ENCODE results near the gene KCNJ15. TPM values are rescaled to one million over a fixed set of nuclear protein-coding genes. Genes with fewer than 3 reads are reported as not detected.

The KCNJ15 gene
- polyA plus RNA-seq (2013, experiment 1 of 2) = 0.07 TPM
- not detected for polyA plus RNA-seq (2013, experiment 2 of 2)

- Histone ChIP-seq H2BK120ac (ENCODE audit: low read depth, low read length) (no peak within 1 kb of the TSS), H4K8ac (ENCODE audit: low read depth, low read length) (no peak within 1 kb of the TSS), H3K4me3 (ENCODE audit: low read length in 2 of 2) (no peak within 1 kb of the TSS), H2BK5ac (ENCODE audit: low read length) (no peak within 1 kb of the TSS), H3K79me1 (ENCODE audit: low read depth, low read length) (no peaks in the 10 kb centered on the region), H3K9me3 (replicated peaks in 1 of 2; ENCODE audit: control insufficient read depth in 2 of 2, insufficient read depth in 1 of 2, low read depth in 1 of 2, low read length in 2 of 2) (no peaks in the 10 kb centered on the region), H3K36me3 (replicated peaks in 1 of 2; ENCODE audit: control insufficient read depth in 2 of 2, insufficient read depth in 2 of 2, low read length in 2 of 2) (no peaks in the 10 kb centered on the region), H3K14ac (ENCODE audit: low read length) (no peak within 1 kb of the TSS), H2BK15ac (ENCODE audit: low read length) (no peak within 1 kb of the TSS), H3K23ac (ENCODE audit: low read depth, low read length, poor library complexity) (no peak within 1 kb of the TSS), H3K27ac (replicated peaks; ENCODE audit: low read length) (no peak within 1 kb of the TSS), H2AFZ (ENCODE audit: low read length) (no peak within 1 kb of the TSS), H2AK5ac (ENCODE audit: low read depth, low read length) (no peak within 1 kb of the TSS), H3K4me1 (ENCODE audit: control insufficient read depth in 2 of 2, insufficient read depth in 1 of 2, low read depth in 1 of 2, low read length in 2 of 2) (no peaks in the 10 kb centered on the region), H2BK12ac (ENCODE audit: low read length) (no peak within 1 kb of the TSS), H3K27me3 (ENCODE audit: control insufficient read depth in 3 of 3, insufficient read depth in 3 of 3, low read depth in 1 of 3, low read length in 3 of 3) (no peaks in the 10 kb centered on the region), H3K18ac (ENCODE audit: low read length) (no peak within 1 kb of the TSS), H3K9ac (ENCODE audit: low read depth, low read length, poor library complexity) (no peak within 1 kb of the TSS), H4K91ac (ENCODE audit: low read depth, low read length, poor library complexity) (no peak within 1 kb of the TSS), H3K4ac (ENCODE audit: low read length) (no peak within 1 kb of the TSS), H3K4me2 (ENCODE audit: insufficient read depth, low read length, poor library complexity, severe bottlenecking) (no peak within 1 kb of the TSS)
- no peak for DNase-seq (ENCODE audit: low spot score)
- WGBS, 2 donors (ENCODE audit: extremely low coverage in 2 of 2, insufficient read length in 2 of 2, insufficient replicate concordance in 1 of 2) = no CpG with 5 or more reads among the region's 5 CpGs
These were observed at the start of gene KCNJ15 for GRCh38 chr21:38256599-38257302. Gene KCNJ15, plus strand, starts transcription at chr21:38256991. Its CDS starts 42,271 bp downstream, at chr21:38299262.

GRCh38 chr21:38208118-38208517 lies 48.7 kb upstream of the KCNJ15 start:
- H2AK5ac ChIP-seq (ENCODE audit: low read depth, low read length) = no peak overlapping the region
- peaks cover 0 to 6% of the 10 kb centered on the region in 2 donors for H3K9me3 ChIP-seq (replicated peaks in 1 of 2; ENCODE audit: control insufficient read depth in 2 of 2, insufficient read depth in 1 of 2, low read depth in 1 of 2, low read length in 2 of 2)
- no peak overlapping the region for H3K27ac ChIP-seq (replicated peaks; ENCODE audit: low read length)
- H3K18ac ChIP-seq (ENCODE audit: low read length) = peak overlapping the region; percentile 39
- H3K79me1 ChIP-seq (ENCODE audit: low read depth, low read length) = no peaks in the 10 kb centered on the region
- no peaks in the 10 kb centered on the region for H3K27me3 ChIP-seq (ENCODE audit: control insufficient read depth in 3 of 3, insufficient read depth in 3 of 3, low read depth in 1 of 3, low read length in 3 of 3)
- DNase-seq (ENCODE audit: low spot score) = no peak
- no peak overlapping the region for H2BK5ac ChIP-seq (ENCODE audit: low read length)
- H2BK120ac ChIP-seq (ENCODE audit: low read depth, low read length) = no peak overlapping the region
- WGBS, 2 donors (ENCODE audit: extremely low coverage in 2 of 2, insufficient read length in 2 of 2, insufficient replicate concordance in 1 of 2) = no CpG with 5 or more reads among the region's 6 CpGs
- no peak overlapping the region for H3K4me2 ChIP-seq (ENCODE audit: insufficient read depth, low read length, poor library complexity, severe bottlenecking)
- H3K23ac ChIP-seq (ENCODE audit: low read depth, low read length, poor library complexity) = no peak overlapping the region
- H2AFZ ChIP-seq (ENCODE audit: low read length) = no peak overlapping the region
- H2BK15ac ChIP-seq (ENCODE audit: low read length) = no peak overlapping the region
- no peak overlapping the region for H4K91ac ChIP-seq (ENCODE audit: low read depth, low read length, poor library complexity)
- H3K9ac ChIP-seq (ENCODE audit: low read depth, low read length, poor library complexity) = no peak overlapping the region
- H3K4ac ChIP-seq (ENCODE audit: low read length) = no peak overlapping the region
- H4K8ac ChIP-seq (ENCODE audit: low read depth, low read length) = no peak overlapping the region
- peaks cover 0 to 2% of the 10 kb centered on the region in 2 donors for H3K4me1 ChIP-seq (ENCODE audit: control insufficient read depth in 2 of 2, insufficient read depth in 1 of 2, low read depth in 1 of 2, low read length in 2 of 2)
- H3K4me3 ChIP-seq (ENCODE audit: low read length in 2 of 2) = peak overlapping the region in 1 of 2 donors; percentile 2
- H3K14ac ChIP-seq (ENCODE audit: low read length) = no peak overlapping the region
- no peaks in the 10 kb centered on the region for H3K36me3 ChIP-seq (replicated peaks in 1 of 2; ENCODE audit: control insufficient read depth in 2 of 2, insufficient read depth in 2 of 2, low read length in 2 of 2)
- H2BK12ac ChIP-seq (ENCODE audit: low read length) = no peak overlapping the region

- Histone ChIP-seq H3K23ac (ENCODE audit: low read depth, low read length, poor library complexity) (no peak overlapping the region), H2BK15ac (ENCODE audit: low read length) (no peak overlapping the region), H3K9ac (ENCODE audit: low read depth, low read length, poor library complexity) (no peak overlapping the region), H2BK12ac (ENCODE audit: low read length) (no peak overlapping the region), H3K14ac (ENCODE audit: low read length) (no peak overlapping the region), H4K8ac (ENCODE audit: low read depth, low read length) (no peak overlapping the region), H2BK5ac (ENCODE audit: low read length) (no peak overlapping the region), H3K79me1 (ENCODE audit: low read depth, low read length) (no peaks in the 10 kb centered on the region), H2AK5ac (ENCODE audit: low read depth, low read length) (no peak overlapping the region), H3K36me3 (replicated peaks in 1 of 2; ENCODE audit: control insufficient read depth in 2 of 2, insufficient read depth in 2 of 2, low read length in 2 of 2) (no peaks in the 10 kb centered on the region), H4K91ac (ENCODE audit: low read depth, low read length, poor library complexity) (no peak overlapping the region), H3K4me2 (ENCODE audit: insufficient read depth, low read length, poor library complexity, severe bottlenecking) (no peak overlapping the region), H3K9me3 (replicated peaks in 1 of 2; ENCODE audit: control insufficient read depth in 2 of 2, insufficient read depth in 1 of 2, low read depth in 1 of 2, low read length in 2 of 2) (peaks cover 0 to 4% of the 10 kb centered on the region in 2 donors), H3K4me1 (ENCODE audit: control insufficient read depth in 2 of 2, insufficient read depth in 1 of 2, low read depth in 1 of 2, low read length in 2 of 2) (no peaks in the 10 kb centered on the region), H3K27ac (replicated peaks; ENCODE audit: low read length) (no peak overlapping the region), H3K18ac (ENCODE audit: low read length) (no peak overlapping the region), H2BK120ac (ENCODE audit: low read depth, low read length) (no peak overlapping the region), H2AFZ (ENCODE audit: low read length) (no peak overlapping the region), H3K4ac (ENCODE audit: low read length) (no peak overlapping the region), H3K4me3 (ENCODE audit: low read length in 2 of 2) (no peak overlapping the region), H3K27me3 (ENCODE audit: control insufficient read depth in 3 of 3, insufficient read depth in 3 of 3, low read depth in 1 of 3, low read length in 3 of 3) (no peaks in the 10 kb centered on the region)
- no CpG with 5 or more reads among the region's 3 CpGs for WGBS, 2 donors (ENCODE audit: extremely low coverage in 2 of 2, insufficient read length in 2 of 2, insufficient replicate concordance in 1 of 2)
- no peak for DNase-seq (ENCODE audit: low spot score)
These were observed 45.5 kb upstream of the KCNJ15 start for GRCh38 chr21:38211321-38211720.

GRCh38 chr21:38212706-38213105 lies 44.1 kb upstream of the KCNJ15 start:
- Histone ChIP-seq H4K8ac (ENCODE audit: low read depth, low read length) (no peak overlapping the region), H2AK5ac (ENCODE audit: low read depth, low read length) (no peak overlapping the region), H3K4ac (ENCODE audit: low read length) (no peak overlapping the region), H2BK5ac (ENCODE audit: low read length) (no peak overlapping the region), H3K23ac (ENCODE audit: low read depth, low read length, poor library complexity) (no peak overlapping the region), H3K9me3 (replicated peaks in 1 of 2; ENCODE audit: control insufficient read depth in 2 of 2, insufficient read depth in 1 of 2, low read depth in 1 of 2, low read length in 2 of 2) (peaks cover 0 to 4% of the 10 kb centered on the region in 2 donors), H2AFZ (ENCODE audit: low read length) (no peak overlapping the region), H3K9ac (ENCODE audit: low read depth, low read length, poor library complexity) (no peak overlapping the region), H3K4me3 (ENCODE audit: low read length in 2 of 2) (no peak overlapping the region), H3K36me3 (replicated peaks in 1 of 2; ENCODE audit: control insufficient read depth in 2 of 2, insufficient read depth in 2 of 2, low read length in 2 of 2) (no peaks in the 10 kb centered on the region), H3K27me3 (ENCODE audit: control insufficient read depth in 3 of 3, insufficient read depth in 3 of 3, low read depth in 1 of 3, low read length in 3 of 3) (no peaks in the 10 kb centered on the region), H2BK120ac (ENCODE audit: low read depth, low read length) (no peak overlapping the region), H3K4me1 (ENCODE audit: control insufficient read depth in 2 of 2, insufficient read depth in 1 of 2, low read depth in 1 of 2, low read length in 2 of 2) (no peaks in the 10 kb centered on the region), H4K91ac (ENCODE audit: low read depth, low read length, poor library complexity) (no peak overlapping the region), H2BK15ac (ENCODE audit: low read length) (no peak overlapping the region), H3K14ac (ENCODE audit: low read length) (no peak overlapping the region), H2BK12ac (ENCODE audit: low read length) (no peak overlapping the region), H3K18ac (ENCODE audit: low read length) (no peak overlapping the region), H3K79me1 (ENCODE audit: low read depth, low read length) (no peaks in the 10 kb centered on the region), H3K4me2 (ENCODE audit: insufficient read depth, low read length, poor library complexity, severe bottlenecking) (no peak overlapping the region), H3K27ac (replicated peaks; ENCODE audit: low read length) (no peak overlapping the region)
- DNase-seq (ENCODE audit: low spot score) = no peak
- no CpG with 5 or more reads among the region's 6 CpGs for WGBS, 2 donors (ENCODE audit: extremely low coverage in 2 of 2, insufficient read length in 2 of 2, insufficient replicate concordance in 1 of 2)
